Measurements from ENCODE around the gene ITPKB.
"Not testable (repeated sequence)": the region's sequence is repeated elsewhere in the genome, so short reads cannot be mapped to it uniquely, and the experiment has no call there.

Gene ITPKB

DNA sequence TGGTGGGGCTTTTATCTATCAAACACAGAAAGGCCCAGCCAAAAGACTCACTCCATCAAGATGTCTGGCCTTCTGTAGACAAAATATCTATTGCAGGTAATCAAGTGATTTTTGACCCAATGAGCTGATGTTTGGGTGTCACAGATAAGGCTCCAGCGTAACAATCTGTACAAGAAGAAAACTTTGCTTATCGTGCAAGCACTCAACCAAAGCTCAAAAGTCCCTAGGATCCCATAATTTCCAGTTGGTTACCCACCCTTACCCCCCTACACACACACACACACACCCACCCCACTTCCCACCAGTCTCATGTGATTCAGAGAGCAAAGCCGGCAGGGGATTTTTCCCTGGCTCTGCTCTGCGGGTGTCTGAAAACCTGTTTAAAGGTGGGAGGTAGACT, 5.8 kb downstream of the ITPKB start:
- H3K27ac ChIP-seq = no peak overlapping the region
- no peak for DNase-seq (ENCODE audit: low read depth, low spot score)

- DNase-seq (ENCODE audit: low read depth, low spot score) = no peak
- no peak overlapping the region for H3K27ac ChIP-seq
These were observed 6.2 kb downstream of the ITPKB start for GRCh38 chr1:226732856-226733291.

GRCh38 chr1:226731257-226731893, 7.7 kb downstream of the ITPKB start:
- DNase-seq (ENCODE audit: low read depth, low spot score) = no peak
- H3K27ac ChIP-seq = no peak overlapping the region

DNA sequence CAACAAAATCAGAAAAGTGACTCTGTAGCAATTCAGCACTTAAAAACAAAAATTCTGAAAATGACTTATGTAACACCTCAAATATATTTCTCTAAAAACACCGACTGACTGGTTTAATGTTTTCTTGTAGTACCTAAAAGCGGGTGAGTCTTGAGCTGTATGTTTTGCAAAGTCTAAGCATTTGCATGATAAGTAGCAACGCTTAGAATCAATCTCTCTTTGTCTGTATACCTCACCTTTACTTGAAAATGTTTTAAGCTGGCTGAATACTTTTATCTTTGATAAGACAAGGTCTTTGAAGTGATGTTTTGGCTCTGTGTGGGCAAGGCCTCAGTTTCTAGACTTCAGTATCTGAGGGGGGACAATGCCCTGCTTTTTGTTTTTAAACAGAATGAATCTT, 8.2 kb downstream of the ITPKB start:
- no peak for DNase-seq (ENCODE audit: low read depth, low spot score)
- H3K27ac ChIP-seq = no peak overlapping the region

DNA sequence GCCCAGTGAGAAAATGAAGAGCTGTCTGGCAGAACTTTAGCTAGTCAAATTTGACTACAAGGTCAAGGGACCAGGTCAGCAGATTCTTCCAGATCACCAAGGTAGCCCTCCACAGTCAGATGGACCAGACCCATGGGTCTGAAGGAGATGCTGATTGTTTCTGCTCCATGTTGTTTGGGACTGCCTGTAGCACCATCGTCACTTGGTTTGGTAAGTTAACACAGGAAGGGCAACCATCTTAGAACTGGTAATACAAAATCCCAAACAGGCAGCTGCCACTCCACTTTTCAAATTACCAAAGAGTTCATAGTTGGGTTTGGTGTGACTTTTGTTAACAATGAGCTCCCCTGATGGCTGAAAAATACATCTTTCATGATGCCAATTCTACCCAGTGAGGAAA, 9.0 kb downstream of the ITPKB start:
- no peak for DNase-seq (ENCODE audit: low read depth, low spot score)
- no peak overlapping the region for H3K27ac ChIP-seq

GRCh38 chr1:226728448-226728847, 10.6 kb downstream of the ITPKB start:
- no peak for DNase-seq (ENCODE audit: low read depth, low spot score)
- no peak overlapping the region for H3K27ac ChIP-seq

DNA sequence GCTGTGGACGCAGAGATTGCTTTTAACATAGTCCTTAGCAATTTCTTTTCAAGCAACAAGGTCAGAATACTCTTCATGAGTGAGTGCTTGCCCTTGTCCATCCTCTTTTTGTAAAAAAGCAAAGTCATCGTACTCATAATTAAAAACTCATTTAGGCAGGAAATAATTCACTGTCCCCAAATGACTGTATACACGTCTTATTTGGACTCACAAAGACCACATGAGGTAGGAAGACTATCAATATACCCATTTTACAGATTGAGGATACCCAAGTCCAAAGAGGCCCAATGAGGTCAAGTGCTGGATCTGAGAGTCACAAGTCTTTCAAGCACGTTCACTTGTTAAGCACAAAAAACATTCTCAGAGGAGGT, 13.2 kb downstream of the ITPKB start:
- H3K27ac ChIP-seq = no peak overlapping the region
- DNase-seq (ENCODE audit: low read depth, low spot score) = no peak

DNA sequence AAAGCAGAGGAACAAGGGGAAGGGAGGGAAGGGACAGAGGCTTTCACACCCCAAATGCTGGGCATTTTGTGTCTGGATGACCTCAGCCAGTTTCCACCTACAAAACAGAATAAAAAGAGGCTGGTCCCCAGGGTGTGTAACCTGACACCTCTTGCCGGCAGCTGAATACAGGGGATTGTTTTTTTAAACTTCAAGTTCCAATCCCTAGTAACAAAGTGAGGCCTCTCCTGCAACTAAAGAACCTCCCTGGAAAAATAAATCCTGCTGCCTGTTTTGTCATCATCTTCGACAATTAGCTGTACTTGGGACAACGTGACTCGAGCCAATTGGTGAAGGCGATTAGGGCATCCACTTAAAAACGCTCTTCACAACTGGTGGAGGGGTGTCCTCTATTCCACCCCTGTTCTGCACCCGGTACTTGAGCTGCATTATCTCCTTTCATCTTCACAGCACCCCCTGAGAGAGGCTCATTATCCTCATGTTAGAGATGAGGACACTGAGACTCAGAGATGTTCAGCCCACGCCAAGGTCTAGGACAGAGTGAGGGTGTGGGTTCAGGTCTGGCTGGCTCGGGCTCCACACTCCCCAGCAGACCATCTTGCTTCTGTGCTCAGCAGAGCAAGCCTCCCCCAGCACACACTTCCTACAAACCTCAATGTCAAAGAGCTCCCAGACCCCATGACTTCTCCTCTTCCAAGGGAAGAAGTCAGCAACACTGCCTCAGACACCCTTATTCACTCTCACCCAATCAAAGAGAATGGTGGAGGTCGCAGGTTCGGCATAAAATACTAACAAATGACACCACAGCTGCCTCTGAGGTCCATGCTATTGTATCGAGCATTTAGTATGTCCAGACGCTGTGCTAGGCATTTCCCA, 15.2 kb downstream of the ITPKB start:
- no peak overlapping the region for H3K27ac ChIP-seq
- no peak for DNase-seq (ENCODE audit: low read depth, low spot score)

DNA sequence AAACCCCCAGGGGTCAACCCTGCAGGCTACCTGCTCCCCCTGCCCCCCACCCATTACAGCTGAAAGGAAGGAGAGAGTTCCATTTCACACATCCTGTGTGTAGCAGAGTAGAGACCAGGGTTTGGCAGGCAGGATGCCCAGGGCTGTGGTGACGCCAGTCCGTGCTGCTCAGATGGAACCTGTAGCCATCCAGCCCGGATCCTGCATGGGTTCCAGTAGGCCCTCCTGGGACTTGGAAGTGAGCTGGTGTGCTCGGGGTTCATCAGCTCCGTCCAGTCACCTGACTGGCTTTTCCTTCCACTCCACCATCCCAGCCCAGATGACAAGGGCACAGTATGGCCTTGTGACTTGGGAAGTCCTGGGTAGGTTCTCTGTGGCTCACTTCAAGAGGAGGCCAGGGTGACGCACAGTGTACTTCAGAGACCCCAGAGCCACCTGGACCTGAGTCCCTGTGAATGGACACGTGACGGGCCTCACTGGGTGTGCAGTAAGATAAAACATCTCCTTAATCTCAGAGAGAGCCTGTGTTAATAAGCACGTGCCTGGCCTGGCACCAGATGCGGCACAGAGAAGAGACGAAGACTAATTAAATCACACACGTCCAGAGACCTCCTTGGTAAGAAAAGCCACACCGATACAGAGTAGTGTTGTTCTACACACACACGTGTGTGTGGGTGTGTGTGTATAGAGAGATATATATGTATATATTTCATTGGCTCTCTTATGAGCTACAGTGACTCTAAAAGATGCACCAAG, 16.0 kb downstream of the ITPKB start:
- H3K27ac ChIP-seq = no peak overlapping the region
- no peak for DNase-seq (ENCODE audit: low read depth, low spot score)

- DNase-seq (ENCODE audit: low read depth, low spot score) = no peak
- no peak overlapping the region for H3K27ac ChIP-seq
These were observed 16.7 kb downstream of the ITPKB start for GRCh38 chr1:226722240-226722900.

GRCh38 chr1:226720574-226720973, 18.5 kb downstream of the ITPKB start:
- not testable (repeated sequence) for DNase-seq (ENCODE audit: low read depth, low spot score); H3K27ac ChIP-seq

GRCh38 chr1:226719596-226720387, 19.3 kb downstream of the ITPKB start:
- DNase-seq (ENCODE audit: low read depth, low spot score) = no peak
- no peak overlapping the region for H3K27ac ChIP-seq

DNA sequence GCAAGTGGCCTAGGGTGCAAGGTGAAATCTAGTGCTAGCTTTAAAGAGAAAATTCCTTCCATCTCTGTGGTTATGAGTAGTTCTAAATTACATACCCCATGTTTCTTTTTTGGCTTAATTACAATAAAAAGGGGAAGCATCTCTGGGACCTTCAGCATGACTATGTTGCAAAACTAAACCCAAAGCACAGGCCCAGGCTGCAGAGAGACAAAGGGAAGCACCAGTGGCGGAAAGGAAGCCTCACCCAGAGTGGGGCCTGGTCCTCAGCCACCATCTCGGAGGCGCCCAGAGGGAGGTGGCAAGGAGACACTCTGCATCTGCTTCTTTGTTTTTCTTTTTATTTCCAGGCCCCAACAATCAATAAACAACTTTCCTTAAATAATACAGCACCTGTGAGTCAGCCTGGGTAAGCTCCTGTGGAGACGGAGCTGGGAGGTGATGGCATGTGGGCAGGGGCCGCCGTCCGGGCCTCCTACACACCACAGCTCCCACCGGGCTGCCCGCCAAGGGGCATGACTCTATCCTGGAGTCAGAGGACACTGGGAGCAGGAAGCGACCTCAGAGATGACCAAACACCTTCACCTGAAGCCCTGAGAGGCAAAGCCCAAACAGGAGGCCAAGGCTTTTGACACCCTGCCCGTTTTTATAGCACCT, 21.7 kb downstream of the ITPKB start:
- no peak for DNase-seq (ENCODE audit: low read depth, low spot score)
- no peak overlapping the region for H3K27ac ChIP-seq

GRCh38 chr1:226716577-226716976, 22.5 kb downstream of the ITPKB start:
- no peak overlapping the region for H3K27ac ChIP-seq
- no peak for DNase-seq (ENCODE audit: low read depth, low spot score)

- peak; percentile 93 for DNase-seq (ENCODE audit: low read depth, low spot score)
- peak overlapping the region; percentile 49 for H3K27ac ChIP-seq
These were observed 24.9 kb downstream of the ITPKB start for GRCh38 chr1:226714148-226714547.

GRCh38 chr1:226712742-226713419, 26.2 kb downstream of the ITPKB start:
- H3K27ac ChIP-seq = no peak overlapping the region
- DNase-seq (ENCODE audit: low read depth, low spot score) = no peak

DNA sequence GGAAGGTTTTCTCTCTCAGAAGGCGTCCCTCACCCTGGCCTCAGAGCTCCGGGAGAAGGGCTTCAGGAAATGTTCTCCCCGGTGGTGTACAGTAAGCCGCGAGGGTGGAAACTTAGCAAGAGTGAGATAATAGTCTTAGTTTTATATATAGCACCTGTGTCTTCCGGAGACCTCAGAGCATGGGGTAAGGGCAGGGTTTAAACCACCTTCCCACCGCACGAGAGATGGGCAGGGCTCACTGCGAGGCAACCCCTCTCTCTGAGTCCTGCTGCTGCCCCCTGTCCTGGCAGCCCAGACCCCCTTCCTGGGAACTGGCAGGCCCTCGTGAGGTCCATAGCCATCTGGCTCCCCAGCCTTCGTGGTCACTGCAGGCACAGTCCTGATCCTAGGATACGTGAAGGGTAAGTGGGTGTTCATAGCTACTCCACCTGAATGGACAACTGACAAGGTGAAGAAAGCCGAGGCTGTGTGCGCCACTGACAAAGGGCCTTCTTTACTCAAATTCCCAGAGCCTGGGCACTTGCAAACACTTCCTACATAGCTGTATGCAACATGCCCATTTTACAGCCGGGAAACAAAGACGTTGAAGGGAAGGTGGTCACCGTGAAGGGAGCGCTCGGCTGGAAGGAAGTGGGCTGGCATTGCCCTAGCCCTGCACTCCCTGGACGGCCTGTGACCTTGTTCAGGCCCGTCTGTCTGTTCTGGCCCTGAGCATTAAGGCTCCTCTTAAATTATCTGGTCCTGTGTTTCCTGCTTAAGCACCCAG, 26.9 kb downstream of the ITPKB start:
- H3K27ac ChIP-seq = no peak overlapping the region
- DNase-seq (ENCODE audit: low read depth, low spot score) = no peak

- H3K27ac ChIP-seq = no peak overlapping the region
- no peak for DNase-seq (ENCODE audit: low read depth, low spot score)
These were observed 28.6 kb downstream of the ITPKB start for GRCh38 chr1:226710501-226710900.

All from epithelial cell of prostate (primary cell).